Renal cortex interstitium (tissue), 11 donors: ENCODE results near the gene FBXW7. TPM values are rescaled to one million over a fixed set of nuclear protein-coding genes. Genes with fewer than 3 reads are reported as not detected.
A peak's percentile ranks its signal among the peaks of the same experiment; 100 is the strongest.

Experiments
- DNase-seq, 11 donors: peaks; one replicate each; pipeline ENCODE4 v3.0.0-alpha.2; 2013; ENCODE audit warnings: low read depth in 9 of 11, low spot score in 4 of 11; ENCODE audit errors: extremely low read depth in 1 of 11
- polyA plus RNA-seq, 3 donors: library from polyadenylated mRNA; unstranded; fragments of 120-200 nt; gene quantifications; one replicate each; pipeline ENCODE4 v1.2.1, GENCODE V29; 2013; ENCODE audit not compliant: insufficient read length in 3 of 3

Gene FBXW7
- polyA plus RNA-seq, 3 donors = 26.6 to 37.9 (median 37.7) TPM

DNA sequence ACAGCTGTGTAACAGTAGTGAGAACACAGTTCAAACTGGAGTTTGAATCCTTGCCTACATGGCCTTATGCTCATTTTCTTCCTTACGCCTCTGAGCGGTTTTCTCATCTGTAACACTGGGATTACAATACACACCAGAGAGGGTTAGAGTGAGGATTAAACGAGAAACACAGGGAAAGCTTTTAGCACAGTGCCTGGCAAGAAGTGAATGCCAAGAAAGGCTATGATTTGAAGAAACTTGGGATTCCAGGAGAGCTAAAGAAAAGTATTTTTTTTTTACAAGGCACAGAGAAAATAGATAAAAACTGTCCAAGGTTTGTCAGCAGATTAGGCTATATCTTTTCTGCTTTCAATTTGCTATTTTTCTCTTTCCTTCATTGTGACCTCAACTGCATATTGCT lies 246.4 kb downstream of the FBXW7 start:
- DNase-seq = no peak

DNA sequence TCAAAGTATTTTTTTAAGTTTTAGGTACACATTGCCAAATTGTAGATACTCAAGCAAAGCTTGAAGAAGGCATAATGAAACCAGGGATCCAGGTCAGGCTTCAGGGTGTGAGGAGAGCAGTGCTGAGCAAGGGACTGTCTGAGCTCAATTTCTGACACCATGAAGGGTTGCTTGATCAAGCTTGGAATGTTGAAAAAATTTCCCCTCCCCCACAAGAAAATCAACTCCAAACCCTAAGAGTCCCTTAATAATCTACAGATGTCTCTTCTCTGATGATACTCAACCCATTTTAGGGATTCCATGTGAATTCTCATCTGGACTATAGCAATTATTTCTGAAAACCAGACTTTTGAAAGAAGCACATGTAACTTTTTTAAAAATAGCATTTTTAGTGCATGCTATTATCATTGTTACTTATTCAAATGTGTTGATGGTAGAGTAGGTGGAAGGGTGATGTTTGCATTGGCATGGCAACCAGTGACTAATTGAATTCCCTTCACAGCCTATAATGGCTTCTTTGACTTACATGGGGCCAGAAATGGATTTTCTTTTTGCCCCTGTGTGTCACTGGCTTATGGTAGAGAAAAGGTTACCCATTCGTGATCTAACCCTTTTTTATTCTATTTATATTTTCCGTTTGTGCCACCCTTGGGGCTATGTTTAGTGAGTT lies 252.0 kb downstream of the FBXW7 start:
- no peak for DNase-seq

DNA sequence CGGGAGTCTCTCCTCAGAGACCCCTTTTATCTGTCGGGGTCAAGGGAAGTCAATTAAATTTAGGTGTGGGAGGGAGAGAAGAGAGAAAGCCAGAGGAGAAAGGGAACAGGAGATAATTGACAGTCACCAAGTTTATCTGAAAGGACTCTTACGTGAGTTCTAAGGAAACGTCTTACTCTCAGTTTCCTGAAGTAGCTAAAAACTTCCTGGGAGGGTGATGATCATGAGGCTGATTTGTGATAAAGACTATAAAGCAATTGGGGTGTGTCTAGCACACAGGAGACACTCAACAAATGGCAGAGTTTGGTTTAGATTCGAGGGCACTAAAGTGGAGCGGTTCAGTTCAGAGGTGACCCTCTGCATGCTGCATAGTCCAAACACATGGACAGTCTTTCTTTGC lies 254.1 kb downstream of the FBXW7 start:
- no peak for DNase-seq

DNA sequence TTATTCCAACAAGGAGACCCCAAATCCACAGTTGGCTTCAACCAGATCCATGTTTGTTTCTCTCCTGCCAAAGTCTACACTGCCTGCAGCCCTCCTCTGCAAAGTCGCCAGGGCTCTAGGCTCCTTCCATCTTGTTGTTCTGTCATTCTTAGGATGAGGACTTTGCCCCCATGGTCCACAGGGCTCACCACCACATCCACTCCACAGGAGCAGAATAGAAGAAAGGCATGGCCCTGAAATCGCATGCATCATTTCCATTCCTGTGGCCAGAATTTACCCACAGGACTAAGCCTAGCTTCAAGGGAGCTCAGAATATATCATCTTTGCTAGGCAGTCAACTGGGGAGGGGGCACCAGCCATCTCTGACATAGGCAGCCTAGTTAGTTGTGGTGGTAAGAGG lies 254.7 kb downstream of the FBXW7 start:
- no peak for DNase-seq

DNA sequence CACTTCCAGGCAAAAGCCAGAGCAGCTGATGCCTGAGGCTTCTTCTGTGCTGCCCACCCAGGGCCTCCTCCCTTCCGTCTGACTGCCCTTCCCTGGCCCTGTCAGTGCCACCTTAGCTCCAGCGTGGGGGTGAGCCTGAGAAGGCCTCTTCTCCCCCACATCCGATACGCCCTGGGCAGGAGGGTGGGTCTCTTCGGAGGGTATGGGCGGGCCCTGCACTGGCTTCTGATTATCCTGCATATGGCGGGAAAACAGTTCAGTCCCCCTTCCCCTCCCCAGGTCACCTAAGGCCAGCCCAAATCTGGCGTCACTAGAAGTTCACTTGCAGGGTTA lies 256.7 kb downstream of the FBXW7 start:
- DNase-seq = no peak

DNA sequence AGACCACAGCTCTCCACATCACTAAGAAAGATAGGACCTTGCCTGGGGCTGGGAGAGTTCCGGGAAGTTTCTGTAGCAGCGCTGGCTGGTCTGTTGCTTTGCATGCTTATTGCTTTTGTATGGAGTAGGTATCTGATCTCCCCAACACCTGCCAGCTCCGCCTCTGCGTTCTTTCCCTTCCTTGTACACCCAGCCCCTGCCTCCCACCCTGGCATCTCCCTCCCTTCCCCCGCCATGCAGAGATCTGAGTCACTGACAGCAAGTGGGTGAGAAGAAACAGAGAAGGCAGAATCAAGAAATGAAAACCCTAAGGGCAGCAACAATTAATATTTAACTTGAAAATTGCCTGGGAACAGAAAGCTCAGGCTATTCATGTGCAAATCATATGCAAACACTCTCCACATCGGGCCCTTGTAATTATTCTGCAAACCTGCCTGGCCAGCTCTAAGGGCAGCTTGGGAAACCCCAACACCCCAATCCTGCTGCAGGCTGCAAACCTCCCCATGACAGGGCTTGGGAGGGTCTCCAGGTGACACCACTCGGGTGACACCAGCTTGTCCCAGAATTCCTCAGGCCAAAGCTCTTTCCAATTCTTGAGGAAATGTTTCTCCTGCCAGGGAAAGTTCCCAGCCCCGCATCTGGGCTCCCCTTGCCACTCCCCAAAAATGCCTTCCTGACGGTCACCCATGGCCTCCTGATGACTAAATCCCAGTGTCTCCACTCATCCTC lies 257.2 kb downstream of the FBXW7 start:
- DNase-seq = peak in 10 of 11 donors; percentile 22 to 67 (median 43)

DNA sequence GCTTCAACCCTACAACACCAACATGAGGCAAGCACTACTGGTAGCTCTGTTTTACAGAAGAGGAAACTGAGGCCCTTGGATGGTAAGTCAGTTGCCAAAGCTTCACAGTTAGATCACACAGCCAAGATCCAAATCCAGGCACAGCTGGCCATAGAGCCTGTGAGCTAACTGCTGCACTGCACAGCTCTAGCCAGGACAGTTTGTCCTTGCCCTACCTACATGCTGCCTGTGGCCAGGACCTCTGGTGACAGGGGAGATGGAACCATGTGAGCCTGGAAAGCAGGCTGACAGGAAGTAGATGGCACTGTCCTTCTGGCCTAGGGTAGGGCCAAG lies 257.8 kb downstream of the FBXW7 start:
- DNase-seq = no peak

DNA sequence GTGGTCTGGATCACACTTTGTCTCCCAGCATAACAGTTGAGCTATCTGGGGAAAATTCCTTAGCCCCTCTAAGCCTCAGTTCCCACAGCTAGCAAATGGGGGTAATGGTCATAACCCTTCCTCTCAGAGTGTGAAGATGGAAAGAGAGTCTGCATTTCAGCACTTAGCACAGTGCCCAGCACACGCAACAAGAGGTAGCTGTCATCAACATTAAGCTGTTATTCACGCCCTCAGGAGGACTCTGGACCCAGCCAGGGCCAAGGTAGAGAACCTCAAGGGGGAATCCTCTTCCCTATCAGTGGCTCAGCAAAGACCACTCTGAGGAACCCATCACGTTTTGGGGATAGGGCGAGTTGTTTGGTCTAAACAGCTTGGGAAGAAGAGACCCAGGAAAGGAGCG lies 258.6 kb downstream of the FBXW7 start:
- no peak for DNase-seq

DNA sequence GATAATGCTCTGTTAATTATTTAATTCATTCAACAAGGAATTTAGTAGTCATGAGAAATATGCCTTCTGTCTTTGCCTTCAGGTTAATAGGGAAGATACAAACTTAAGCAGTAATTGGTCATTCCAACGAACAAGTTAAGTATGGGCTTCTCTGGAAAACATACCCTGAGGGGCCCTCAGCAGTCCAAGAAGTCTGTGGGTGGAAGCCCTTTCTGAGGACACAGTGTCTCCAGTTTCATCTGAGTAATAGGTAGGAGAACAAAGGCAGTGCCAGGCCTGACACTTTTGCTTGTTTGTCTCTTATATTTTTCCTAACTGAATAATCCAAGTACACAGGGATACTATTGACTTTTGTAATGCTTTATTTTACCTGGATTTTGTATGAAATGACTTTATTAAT lies 262.5 kb downstream of the FBXW7 start:
- DNase-seq = no peak

Other genes with a start within 250 kb of the FBXW7 start
- gene TMEM154, start 143.9 kb upstream of the FBXW7 start, polyA plus RNA-seq = 1 to 10 TPM in 1 of 3 donors, under 1 TPM in 2; 0.33 to 1.4 (median 0.70) TPM
- 1 to 10 TPM; 1.9 to 2.2 (median 2.1) TPM for gene TIGD4, start 243.6 kb upstream of the FBXW7 start, polyA plus RNA-seq
- 10 to 100 TPM; 39.3 to 45.6 (median 42.3) TPM for gene ARFIP1, start 243.9 kb upstream of the FBXW7 start, polyA plus RNA-seq